GM12874 (cell line): ENCODE data around the gene ROBO1.

Experiments used
- TF ChIP-seq, protein P1 (sequence below): IDR thresholded peaks from 2 replicates; pipeline ENCODE4 v1.5.1; 2011; ENCODE audit warnings: low read depth, mild to moderate bottlenecking, control low read depth, low read length, moderate library complexity; ENCODE audit not compliant: insufficient read depth

The ROBO1 gene

DNA sequence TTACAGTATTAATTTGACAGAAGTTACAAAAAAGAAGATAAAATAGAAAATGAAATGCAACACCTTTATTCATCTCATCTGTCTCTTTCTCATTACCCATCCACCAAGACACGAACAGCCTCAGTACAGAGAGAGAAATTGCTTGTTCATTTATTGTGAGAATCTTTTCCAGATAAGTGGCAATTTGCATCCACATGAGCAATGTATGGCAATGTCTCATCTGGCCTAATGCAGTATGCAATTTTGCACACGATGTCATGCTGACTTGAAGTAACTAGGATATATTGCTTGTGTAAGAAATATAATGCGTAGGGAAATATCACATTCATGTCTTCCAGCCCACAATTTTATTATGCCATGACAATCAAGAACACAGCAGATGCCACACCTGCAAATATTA lies 866.9 kb downstream of the ROBO1 start:
- TF ChIP-seq, protein P1, sequence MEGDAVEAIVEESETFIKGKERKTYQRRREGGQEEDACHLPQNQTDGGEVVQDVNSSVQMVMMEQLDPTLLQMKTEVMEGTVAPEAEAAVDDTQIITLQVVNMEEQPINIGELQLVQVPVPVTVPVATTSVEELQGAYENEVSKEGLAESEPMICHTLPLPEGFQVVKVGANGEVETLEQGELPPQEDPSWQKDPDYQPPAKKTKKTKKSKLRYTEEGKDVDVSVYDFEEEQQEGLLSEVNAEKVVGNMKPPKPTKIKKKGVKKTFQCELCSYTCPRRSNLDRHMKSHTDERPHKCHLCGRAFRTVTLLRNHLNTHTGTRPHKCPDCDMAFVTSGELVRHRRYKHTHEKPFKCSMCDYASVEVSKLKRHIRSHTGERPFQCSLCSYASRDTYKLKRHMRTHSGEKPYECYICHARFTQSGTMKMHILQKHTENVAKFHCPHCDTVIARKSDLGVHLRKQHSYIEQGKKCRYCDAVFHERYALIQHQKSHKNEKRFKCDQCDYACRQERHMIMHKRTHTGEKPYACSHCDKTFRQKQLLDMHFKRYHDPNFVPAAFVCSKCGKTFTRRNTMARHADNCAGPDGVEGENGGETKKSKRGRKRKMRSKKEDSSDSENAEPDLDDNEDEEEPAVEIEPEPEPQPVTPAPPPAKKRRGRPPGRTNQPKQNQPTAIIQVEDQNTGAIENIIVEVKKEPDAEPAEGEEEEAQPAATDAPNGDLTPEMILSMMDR, result no peak

DNA sequence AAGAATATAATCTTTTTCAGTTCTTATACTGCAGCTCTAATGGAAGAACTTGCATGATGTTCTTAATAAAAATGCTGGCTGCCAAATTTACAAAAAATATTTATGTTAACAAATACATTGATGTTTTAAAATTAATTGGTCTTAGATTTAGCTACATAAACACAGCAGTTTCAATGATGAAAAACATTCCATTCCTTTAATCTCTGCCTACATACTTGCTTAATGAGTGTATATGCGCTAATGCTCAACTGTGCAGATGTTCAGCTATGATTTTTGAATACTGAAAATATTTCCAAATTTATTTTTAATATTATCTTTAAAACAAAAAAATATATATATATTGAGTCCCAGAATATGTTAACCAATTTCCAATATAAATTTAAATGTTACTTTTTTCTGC lies 867.4 kb downstream of the ROBO1 start:
- TF ChIP-seq, protein P1, result no peak

DNA sequence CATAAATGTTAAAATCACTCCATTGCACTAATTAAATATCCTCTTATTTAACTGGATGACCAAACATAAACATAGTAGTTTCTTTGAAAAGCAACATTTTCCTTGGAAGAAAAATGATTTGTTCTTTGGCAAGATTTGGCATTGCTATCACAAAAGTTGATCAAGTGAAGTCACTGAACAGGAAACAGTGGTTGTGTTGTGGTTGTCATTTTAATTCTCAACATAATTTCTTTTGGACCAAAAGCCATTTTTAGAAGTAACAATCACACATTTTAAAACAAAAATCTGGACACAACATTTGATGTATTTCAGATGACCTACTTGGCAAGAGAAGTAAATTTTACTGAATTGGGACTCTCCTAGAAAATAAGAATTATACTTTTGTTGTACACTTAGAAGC lies 872.3 kb downstream of the ROBO1 start:
- TF ChIP-seq, protein P1, result no peak

DNA sequence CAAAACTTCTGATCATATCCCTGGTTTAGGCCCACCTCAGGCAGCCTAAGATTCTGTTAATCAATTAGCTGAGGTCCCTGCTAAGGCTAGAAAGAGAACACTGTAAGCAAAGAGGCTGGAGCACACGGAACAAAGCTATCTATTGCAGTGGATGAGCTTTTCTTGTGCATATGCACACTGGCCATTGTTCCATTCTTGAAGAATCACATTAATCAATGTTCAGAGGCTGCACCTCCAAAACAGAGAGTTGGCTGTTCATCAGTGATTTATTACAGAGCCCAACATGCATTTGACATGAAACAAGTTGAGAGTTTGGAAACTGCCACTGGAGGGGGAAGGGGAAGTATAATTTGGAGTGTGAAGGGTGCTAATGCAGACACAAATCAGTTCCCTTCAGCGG lies 873.0 kb downstream of the ROBO1 start:
- TF ChIP-seq, protein P1, result no peak

DNA sequence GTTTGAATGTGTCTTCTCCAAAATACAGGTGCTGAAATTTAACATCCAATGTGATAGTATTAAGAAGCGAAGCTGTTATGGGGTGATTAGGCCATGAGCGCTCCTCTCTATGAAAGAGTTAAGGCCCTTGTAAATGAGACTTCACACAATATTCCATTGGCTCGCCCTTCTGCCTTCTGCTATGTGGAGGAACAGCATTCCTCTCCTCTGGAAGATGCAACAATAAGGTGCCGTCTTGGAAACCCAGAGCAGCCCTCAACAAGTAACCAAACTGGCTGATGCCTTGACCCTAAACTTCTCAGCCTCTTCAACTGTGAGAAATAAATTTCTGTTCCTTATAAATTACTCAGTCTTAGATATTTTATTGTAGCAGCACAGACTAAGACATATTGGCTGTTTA lies 874.6 kb downstream of the ROBO1 start:
- TF ChIP-seq, protein P1, result no peak

GRCh38 chr3:78889348-78889747 lies 878.5 kb downstream of the ROBO1 start:
- TF ChIP-seq, protein P1, result no peak

DNA sequence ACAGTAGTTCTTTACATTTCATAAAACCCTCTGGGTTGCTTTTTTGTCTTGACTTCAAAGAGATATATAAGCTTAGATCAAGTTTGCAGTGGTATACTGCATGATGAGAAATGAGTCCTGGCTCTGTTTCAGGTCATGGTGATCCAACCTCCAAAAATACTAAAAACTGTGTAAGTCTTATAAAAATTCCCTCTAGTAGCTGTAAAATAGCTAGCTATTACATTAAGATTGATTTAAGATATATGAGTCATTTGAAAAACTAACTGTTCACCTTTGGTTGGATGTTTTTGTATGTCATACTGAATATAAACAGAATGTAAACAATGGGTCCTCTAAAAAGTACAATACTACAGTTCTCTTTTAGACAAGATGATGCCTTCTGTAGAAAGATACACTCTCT lies 879.2 kb downstream of the ROBO1 start:
- TF ChIP-seq, protein P1, result no peak

DNA sequence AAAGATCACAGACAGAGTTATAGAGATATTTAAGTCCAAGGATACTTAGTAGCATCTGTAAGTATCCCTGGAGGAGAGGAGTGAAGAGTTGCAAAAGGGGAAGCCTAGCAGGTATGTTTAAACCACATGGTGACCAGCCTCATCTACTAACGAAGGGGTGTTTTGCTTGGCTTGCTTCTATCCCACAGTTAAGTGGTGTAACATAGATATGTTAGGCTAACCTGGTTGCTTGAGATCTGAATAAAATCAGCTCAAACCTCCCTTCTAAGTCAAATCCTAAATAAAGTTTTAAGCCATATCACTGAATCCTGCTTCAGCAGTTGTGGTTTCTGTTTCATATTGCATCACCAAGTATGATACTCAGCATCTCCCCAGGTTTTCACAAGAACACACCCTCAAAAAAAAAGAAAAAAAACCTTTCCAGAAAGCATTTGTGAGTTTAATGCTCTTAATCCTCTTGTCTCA lies 880.2 kb downstream of the ROBO1 start:
- TF ChIP-seq, protein P1, result no peak
